ENCODE data around the gene MICU1.

GRCh38 chr10:72320676-72321247, 305.1 kb downstream of the MICU1 start:
- TF ChIP-seq, protein P1, sequence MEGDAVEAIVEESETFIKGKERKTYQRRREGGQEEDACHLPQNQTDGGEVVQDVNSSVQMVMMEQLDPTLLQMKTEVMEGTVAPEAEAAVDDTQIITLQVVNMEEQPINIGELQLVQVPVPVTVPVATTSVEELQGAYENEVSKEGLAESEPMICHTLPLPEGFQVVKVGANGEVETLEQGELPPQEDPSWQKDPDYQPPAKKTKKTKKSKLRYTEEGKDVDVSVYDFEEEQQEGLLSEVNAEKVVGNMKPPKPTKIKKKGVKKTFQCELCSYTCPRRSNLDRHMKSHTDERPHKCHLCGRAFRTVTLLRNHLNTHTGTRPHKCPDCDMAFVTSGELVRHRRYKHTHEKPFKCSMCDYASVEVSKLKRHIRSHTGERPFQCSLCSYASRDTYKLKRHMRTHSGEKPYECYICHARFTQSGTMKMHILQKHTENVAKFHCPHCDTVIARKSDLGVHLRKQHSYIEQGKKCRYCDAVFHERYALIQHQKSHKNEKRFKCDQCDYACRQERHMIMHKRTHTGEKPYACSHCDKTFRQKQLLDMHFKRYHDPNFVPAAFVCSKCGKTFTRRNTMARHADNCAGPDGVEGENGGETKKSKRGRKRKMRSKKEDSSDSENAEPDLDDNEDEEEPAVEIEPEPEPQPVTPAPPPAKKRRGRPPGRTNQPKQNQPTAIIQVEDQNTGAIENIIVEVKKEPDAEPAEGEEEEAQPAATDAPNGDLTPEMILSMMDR (IDR thresholded peaks at IDR 0.05 in 2 of 3, conservative IDR thresholded peaks at IDR 0.05 in 1 of 3; ENCODE audit: borderline replicate concordance in 1 of 3, insufficient read depth in 1 of 3, low read depth in 2 of 3, low read length in 2 of 3): no peak
- TF ChIP-seq EGR1 (IDR thresholded peaks at IDR 0.05; ENCODE audit: low read depth) (no peak), EZH2 (IDR thresholded peaks at IDR 0.05) (no peak)

All from HCT116 (cell line).